K562 (cell line): ENCODE results near the gene HEATR1. TPM values are rescaled to one million over a fixed set of nuclear protein-coding genes. Genes with fewer than 3 reads are reported as not detected.

Experiments used
- ATAC-seq: fragments of 200-7000 bp; cut with Tn5 transposase; 3 replicates; pipeline ENCODE4 v1.9.1; 2020; ENCODE audit warnings: moderate library complexity
- Bru-seq: library from RNA; stranded (reverse); fragments of 400-500 nt; gene quantifications from one replicate; lab custom pipeline; 2021; lab: Mats Ljungman, UMichigan
- BruChase-seq, 2 experiments: library from RNA; stranded (reverse); fragments of 400-500 nt; gene quantifications; one replicate each; lab custom pipeline; 2021; lab: Mats Ljungman, UMichigan
- BruUV-seq: library from RNA; stranded (reverse); fragments of 400-500 nt; replicated peaks from 2 replicates; lab custom pipeline; 2021; lab: Mats Ljungman, UMichigan
- CTCF ChIA-PET: fragments of 300-600 bp; formaldehyde crosslinking; extraction: SDS; loops from one replicate; lab custom pipeline; 2021; ENCODE audit warnings: low intra/inter-chr PET ratio; lab: Yijun Ruan, JAX
- POLR2A ChIA-PET: fragments of 300-600, 350-650 bp; sonication (Branson Sonifier 250); formaldehyde crosslinking; extraction: SDS; loops from one replicate; lab custom pipeline; 2021; ENCODE audit warnings: antibody characterized with exemption, inconsistent platforms; lab: Yijun Ruan, JAX
- DNase-seq, 4 experiments: peaks; one replicate each; pipeline versions ENCODE4 v3.0.0 to v3.0.0-alpha.2; 2011 to 2018; ENCODE audit warnings: low spot score in 3 of 4, mixed read lengths in 3 of 4; ENCODE audit errors: extremely low read depth in 1 of 4
- FAIRE-seq: peaks from 2 replicates; lab custom pipeline; 2011; peaks lifted over from hg19 to GRCh38; lab: Jason Lieb, UNC
- H2AFZ ChIP-seq: 2 replicates; pipeline ENCODE4 v1.6.0; 2011; ENCODE audit warnings: low read depth, low read length, control low read depth, inconsistent platforms
- H3K27ac ChIP-seq: fragments of 200-600 bp; 3 replicates; pipeline ENCODE4 v1.8.0; 2011; ENCODE audit warnings: low read depth, mild to moderate bottlenecking, control low read depth, inconsistent platforms, low read length, moderate library complexity, mixed read lengths; ENCODE audit errors: extremely low read depth
- H3K27me3 ChIP-seq, 2 experiments: fragments of 300-600 bp in 1 of 2; 2 replicates in 1 of 2; 3 replicates in 1 of 2; pipeline versions ENCODE4 v1.6.0 to v1.8.0; 2011; ENCODE audit warnings: inconsistent platforms in 2 of 2, low read length in 2 of 2, mild to moderate bottlenecking in 1 of 2, mixed read lengths in 1 of 2, moderate library complexity in 1 of 2; ENCODE audit not compliant: control insufficient read depth in 2 of 2, insufficient read depth in 2 of 2
- H3K36me3 ChIP-seq: fragments of 300-600 bp; 3 replicates; pipeline ENCODE4 v1.8.0; 2011; ENCODE audit warnings: mild to moderate bottlenecking, low read length, inconsistent platforms; ENCODE audit not compliant: control insufficient read depth, insufficient read depth
- H3K4me1 ChIP-seq, 2 experiments: fragments of 200-600 bp in 1 of 2; replicated peaks in 1 of 2; 2 replicates in 1 of 2; 3 replicates in 1 of 2; pipeline versions ENCODE4 v1.5.1 to v1.8.0; 2011; ENCODE audit warnings: inconsistent platforms in 2 of 2, low read length in 2 of 2, mild to moderate bottlenecking in 1 of 2, mixed read lengths in 1 of 2, moderate library complexity in 1 of 2; ENCODE audit not compliant: control insufficient read depth in 2 of 2, insufficient read depth in 2 of 2
- H3K4me2 ChIP-seq: 2 replicates; pipeline ENCODE4 v1.6.1; 2011; ENCODE audit warnings: low read length, control low read depth, inconsistent platforms, mixed read lengths; ENCODE audit not compliant: insufficient read depth
- H3K4me3 ChIP-seq: fragments of 200-600 bp; sonication (generic), shearing (Covaris generic); 2 replicates; pipeline ENCODE4 v1.5.1; 2016; ENCODE audit warnings: control low read depth, inconsistent platforms
- H3K79me2 ChIP-seq: fragments of 200-600 bp; 3 replicates; pipeline ENCODE4 v1.8.0; 2011; ENCODE audit warnings: low read length, inconsistent platforms; ENCODE audit not compliant: control insufficient read depth, insufficient read depth
- H3K9ac ChIP-seq, 2 experiments: 2 replicates each; pipeline versions ENCODE4 v1.6.0 to v1.6.1; 2011; ENCODE audit warnings: low read depth in 2 of 2, low read length in 2 of 2, control low read depth in 1 of 2, inconsistent platforms in 1 of 2, mild to moderate bottlenecking in 1 of 2, mixed read lengths in 1 of 2; ENCODE audit not compliant: insufficient read depth in 1 of 2
- H3K9me1 ChIP-seq: one replicate; pipeline ENCODE4 v1.6.0; 2011; ENCODE audit warnings: inconsistent platforms, mild to moderate bottlenecking, low read length, moderate library complexity; ENCODE audit not compliant: control insufficient read depth, insufficient read depth
- H3K9me3 ChIP-seq: replicated peaks from 2 replicates; pipeline ENCODE4 v1.5.1; 2011; ENCODE audit warnings: low read depth, low read length, inconsistent platforms; ENCODE audit not compliant: control insufficient read depth, insufficient read depth
- H4K20me1 ChIP-seq: replicated peaks from 2 replicates; pipeline ENCODE4 v1.6.1; 2011; ENCODE audit warnings: low read length, inconsistent platforms, mixed read lengths; ENCODE audit not compliant: control insufficient read depth, insufficient read depth
- TCFL5 ChIP-seq: fragments of 250-450 bp; sonication (Bioruptor Pico); conservative IDR thresholded peaks from 2 replicates; pipeline ENCODE4 v1.6.1; 2021; ENCODE audit warnings: mild to moderate bottlenecking, moderate library complexity, matching md5 sums
- WGBS: fragments of 100-300 bp; shearing (Covaris generic); methylation state at CpG from one replicate; pipeline ENCODE4 v1.1.6; 2016; ENCODE audit warnings: low coverage, mixed read lengths; ENCODE audit not compliant: insufficient coverage; ENCODE audit errors: missing lambda C conversion rate; 5-methylcytosine and 5-hydroxymethylcytosine counted together
- in situ Hi-C: fragments of 300-500 bp; cut with MboI; formaldehyde crosslinking; loops from 4 replicates; pipeline ENCODE4 v1.15.0; 2018; ENCODE audit warnings: inconsistent platforms, mixed read lengths
- intact Hi-C: fragments of 100-400 bp; cut with micrococcal nuclease; formaldehyde crosslinking; loops from 2 replicates; pipeline ENCODE4 v1.14.2; 2022
- long read RNA-seq, 3 experiments: library from polyadenylated mRNA in 2 of 3; library from RNA in 1 of 3; unstranded in 2 of 3; stranded (forward) in 1 of 3; transcript quantifications; one replicate each; pipeline ENCODE4 v2.0.0, GENCODE V29; 2019 to 2022
- polyA minus RNA-seq, 3 experiments: library from RNA; depleted of rRNA, polyadenylated mRNA; stranded (reverse); fragments of >200 nt; gene quantifications; 2 replicates each; pipeline ENCODE4 v1.2.3, GENCODE V29; 2011
- polyA plus RNA-seq, 8 experiments: library from polyadenylated mRNA; depleted of rRNA in 4 of 8; stranded (reverse) in 5 of 8; unstranded in 3 of 8; fragments of >200 nt; fragmentation: Nextera tagmentation in 2 of 8; fragmentation: Illumina TruSeq in 1 of 8; extraction: Ambion mirVana in 2 of 8; extraction: Trizol in 1 of 8; gene quantifications; 2 replicates each; pipeline versions ENCODE4 v1.2.1 to v1.2.3, GENCODE V29; 2011 to 2014; ENCODE audit warnings: inconsistent platforms in 1 of 8, missing spikeins in 1 of 8
- total RNA-seq, 7 experiments: library from RNA; depleted of rRNA in 6 of 7; stranded (reverse); fragments of >200 nt in 6 of 7; fragmentation: Illumina TruSeq in 2 of 7; extraction: Trizol in 2 of 7; gene quantifications; 2 replicates each; pipeline versions ENCODE4 v1.2.1 to v1.2.3, GENCODE V29; 2011 to 2021; ENCODE audit warnings: low replicate concordance in 1 of 7

Gene HEATR1, protein sequence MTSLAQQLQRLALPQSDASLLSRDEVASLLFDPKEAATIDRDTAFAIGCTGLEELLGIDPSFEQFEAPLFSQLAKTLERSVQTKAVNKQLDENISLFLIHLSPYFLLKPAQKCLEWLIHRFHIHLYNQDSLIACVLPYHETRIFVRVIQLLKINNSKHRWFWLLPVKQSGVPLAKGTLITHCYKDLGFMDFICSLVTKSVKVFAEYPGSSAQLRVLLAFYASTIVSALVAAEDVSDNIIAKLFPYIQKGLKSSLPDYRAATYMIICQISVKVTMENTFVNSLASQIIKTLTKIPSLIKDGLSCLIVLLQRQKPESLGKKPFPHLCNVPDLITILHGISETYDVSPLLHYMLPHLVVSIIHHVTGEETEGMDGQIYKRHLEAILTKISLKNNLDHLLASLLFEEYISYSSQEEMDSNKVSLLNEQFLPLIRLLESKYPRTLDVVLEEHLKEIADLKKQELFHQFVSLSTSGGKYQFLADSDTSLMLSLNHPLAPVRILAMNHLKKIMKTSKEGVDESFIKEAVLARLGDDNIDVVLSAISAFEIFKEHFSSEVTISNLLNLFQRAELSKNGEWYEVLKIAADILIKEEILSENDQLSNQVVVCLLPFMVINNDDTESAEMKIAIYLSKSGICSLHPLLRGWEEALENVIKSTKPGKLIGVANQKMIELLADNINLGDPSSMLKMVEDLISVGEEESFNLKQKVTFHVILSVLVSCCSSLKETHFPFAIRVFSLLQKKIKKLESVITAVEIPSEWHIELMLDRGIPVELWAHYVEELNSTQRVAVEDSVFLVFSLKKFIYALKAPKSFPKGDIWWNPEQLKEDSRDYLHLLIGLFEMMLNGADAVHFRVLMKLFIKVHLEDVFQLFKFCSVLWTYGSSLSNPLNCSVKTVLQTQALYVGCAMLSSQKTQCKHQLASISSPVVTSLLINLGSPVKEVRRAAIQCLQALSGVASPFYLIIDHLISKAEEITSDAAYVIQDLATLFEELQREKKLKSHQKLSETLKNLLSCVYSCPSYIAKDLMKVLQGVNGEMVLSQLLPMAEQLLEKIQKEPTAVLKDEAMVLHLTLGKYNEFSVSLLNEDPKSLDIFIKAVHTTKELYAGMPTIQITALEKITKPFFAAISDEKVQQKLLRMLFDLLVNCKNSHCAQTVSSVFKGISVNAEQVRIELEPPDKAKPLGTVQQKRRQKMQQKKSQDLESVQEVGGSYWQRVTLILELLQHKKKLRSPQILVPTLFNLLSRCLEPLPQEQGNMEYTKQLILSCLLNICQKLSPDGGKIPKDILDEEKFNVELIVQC (N-terminal part only)
- total RNA-seq (2011; cell fraction: chromatin; rRNA removed; ENCODE audit: low replicate concordance), result 93.9 and 226 TPM in 2 replicates
- total RNA-seq (2011; cell fraction: nucleolus; rRNA removed), result 38.4 and 45.5 TPM in 2 replicates
- 67.1 and 89.0 TPM in 2 replicates for total RNA-seq (2011; cell fraction: nucleoplasm; rRNA removed)
- 50.9 and 54.2 TPM in 2 replicates for total RNA-seq (2014; rRNA removed)
- total RNA-seq (2014; rRNA removed; fragmentation: Illumina TruSeq; extraction: Trizol), result 101 and 108 TPM in 2 replicates
- total RNA-seq (2015; rRNA removed; fragmentation: Illumina TruSeq; extraction: Trizol), result 82.5 and 89.5 TPM in 2 replicates
- total RNA-seq (2021), result 108 and 113 TPM in 2 replicates
- 30.3 and 36.6 TPM in 2 replicates for polyA plus RNA-seq (2011; rRNA removed)
- 10.5 and 13.2 TPM in 2 replicates for polyA plus RNA-seq (2011; cell fraction: cytosol; rRNA removed)
- 42.6 and 43.8 TPM in 2 replicates for polyA plus RNA-seq (2011; cell fraction: nucleus; rRNA removed)
- polyA plus RNA-seq (2012), result 25.8 and 36.8 TPM in 2 replicates
- 44.0 and 51.6 TPM in 2 replicates for polyA plus RNA-seq (2014; fragmentation: Illumina TruSeq; extraction: Trizol)
- 10 to 100 TPM; 28.3 to 30.9 TPM for polyA plus RNA-seq (2014; fragmentation: Nextera tagmentation; extraction: Ambion mirVana)
- 28.4 and 30.6 TPM in 2 replicates for polyA plus RNA-seq (2014; rRNA removed)
- polyA minus RNA-seq (2011; rRNA and poly(A)+ RNA removed), result 202 and 234 TPM in 2 replicates
- polyA minus RNA-seq (2011; cell fraction: cytosol; rRNA and poly(A)+ RNA removed), result 52.4 and 87.3 TPM in 2 replicates
- 68.7 and 101 TPM in 2 replicates for polyA minus RNA-seq (2011; cell fraction: nucleus; rRNA and poly(A)+ RNA removed)
- percentile 93 among the genes with signal in this experiment for Bru-seq, nascent RNA
- BruChase-seq, experiment 1, labeled RNA remaining after a 2-hour chase, result percentile 94 among the genes with signal in this experiment
- percentile 95 among the genes with signal in this experiment for BruChase-seq, experiment 2, labeled RNA remaining after a 6-hour chase
- long read RNA-seq, experiment 1, full-length matches to known transcripts, result 16 of 101 reads
- long read RNA-seq, experiment 1, partial matches to known transcripts, result 71 of 101 reads
- long read RNA-seq, experiment 1, other reads (novel, unspliced or antisense), result 14 of 101 reads
- long read RNA-seq, experiment 2, full-length matches to known transcripts, result 8 of 105 reads
- long read RNA-seq, experiment 2, partial matches to known transcripts, result 76 of 105 reads
- long read RNA-seq, experiment 2, other reads (novel, unspliced or antisense), result 21 of 105 reads
- long read RNA-seq, experiment 3, partial matches to known transcripts, result 22 of 27 reads
- long read RNA-seq, experiment 3, other reads (novel, unspliced or antisense), result 4 of 27 reads

DNA sequence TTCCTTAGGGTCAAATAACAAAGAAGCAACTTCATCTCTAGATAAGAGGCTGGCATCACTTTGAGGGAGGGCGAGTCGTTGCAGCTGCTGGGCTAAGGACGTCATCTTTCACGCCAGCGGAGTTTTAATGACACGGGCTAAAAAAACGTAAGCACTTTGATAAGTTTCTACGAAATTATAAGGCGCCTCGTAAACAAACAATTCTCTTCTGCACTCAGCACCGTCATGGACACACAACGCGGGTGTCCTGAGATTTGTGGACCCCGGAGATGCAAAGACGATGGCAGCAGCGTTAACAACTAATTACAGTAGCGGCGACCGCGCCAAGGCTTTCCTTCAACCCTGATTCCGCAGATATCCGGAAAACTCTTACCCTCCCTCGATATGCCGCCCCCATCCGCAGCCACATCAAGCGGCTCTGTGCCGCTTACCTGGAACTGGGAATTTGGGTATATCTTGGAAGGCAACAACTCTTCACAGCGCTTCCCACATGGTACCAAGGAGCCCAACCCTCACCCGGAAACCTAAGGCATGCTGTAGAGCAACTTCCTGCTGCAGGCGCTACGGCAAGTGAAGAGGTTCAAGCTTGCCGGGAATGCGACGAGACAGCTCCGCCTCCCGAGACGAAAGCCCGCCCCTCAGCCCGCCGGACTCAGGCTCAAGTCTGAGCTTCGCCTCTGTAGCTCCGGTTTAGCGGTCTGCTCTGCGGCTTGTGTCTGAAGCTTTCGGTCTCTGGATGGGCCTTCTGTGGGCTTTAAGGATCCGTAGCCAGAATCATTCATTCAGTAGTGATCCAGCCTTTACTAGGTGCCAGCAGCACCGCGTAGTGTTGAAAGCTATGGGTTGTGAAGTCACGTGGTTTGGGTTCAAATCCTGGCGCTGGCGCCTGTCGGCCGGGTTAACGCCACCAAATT is at the start of gene HEATR1:
TSS of gene HEATR1 (minus strand) at position 526 of the 914 bp plus-strand sequence. CDS start at position 105, 421 bp downstream.
- in situ Hi-C loops, result loop anchor here (25.0 kb wide), 1 partner anchor 958 kb away; no protein-coding TSS in a partner anchor
- DNase-seq, result peak; percentile 93 to 98 (median 94)
- CTCF ChIA-PET, result no interaction called here
- Histone ChIP-seq H3K27me3 (no peaks in the 10 kb centered on the region; a peak in 1 of 5 replicates), H3K9ac (peak within 1 kb of the TSS; percentile 82 to 90), H4K20me1 (no peaks in the 10 kb centered on the region), H3K4me2 (peak within 1 kb of the TSS; percentile 91), H3K79me2 (peaks cover 34% of the 10 kb centered on the region), H3K27ac (peak within 1 kb of the TSS; percentile 79), H3K4me3 (peak within 1 kb of the TSS; percentile 70), H3K9me1 (no peaks in the 10 kb centered on the region), H3K36me3 (peaks cover 38% of the 10 kb centered on the region), H2AFZ (peak within 1 kb of the TSS; percentile 100), H3K9me3 (no peaks in the 10 kb centered on the region), H3K4me1 (peaks cover 4 to 10% of the 10 kb centered on the region in 2 experiments; a peak in 2 of 5 replicates)
- WGBS, result under 1% methylated on average over 54 of the region's 54 CpGs
- POLR2A ChIA-PET, result interaction anchor here (0.6 to 2.2 kb wide), 15 partner anchors 11 to 1496 kb away, joined by 3 to 6 read pairs (median 4); partner anchors contain the start of gene MTR
- FAIRE-seq, result peak; percentile 100
- BruUV-seq, result TSS peak; percentile 73
- ATAC-seq, result peak; percentile 98
- intact Hi-C loops, result loop anchor here (5.0 to 10.0 kb wide), 3 partner anchors 193 to 1201 kb away; partner anchors contain the start of gene MTR
- TF ChIP-seq TCFL5 (CRISPR knock-in tag), result no peak
